Lung (tissue), 12 donors: Measurements from ENCODE around the gene TLCD3A. TPM values are rescaled to one million over a fixed set of nuclear protein-coding genes. Genes with fewer than 3 reads are reported as not detected.
A peak's percentile ranks its signal among the peaks of the same experiment; 100 is the strongest.

Experiments
- ATAC-seq: fragments of 200-7000 bp; cut with Tn5 transposase; one replicate; pipeline ENCODE4 v1.9.1; 2020; ENCODE audit warnings: moderate number of reproducible peaks; ENCODE audit not compliant: insufficient read depth, low FRiP score
- DNase-seq, 3 donors: peaks; one replicate each; pipeline ENCODE4 v3.0.0-alpha.2; 2013 to 2017
- H3K27ac ChIP-seq, 2 donors: one replicate each; pipeline ENCODE4 v1.5.1; 2013; ENCODE audit warnings: mild to moderate bottlenecking in 2 of 2, moderate library complexity in 2 of 2, control low read depth in 1 of 2, inconsistent platforms in 1 of 2, low read depth in 1 of 2, low read length in 1 of 2
- H3K27me3 ChIP-seq, 3 donors: one replicate each; pipeline ENCODE4 v1.5.1; 2013; ENCODE audit warnings: low read length in 2 of 3; ENCODE audit not compliant: control insufficient read depth in 3 of 3, insufficient read depth in 3 of 3
- H3K36me3 ChIP-seq, 4 donors: one replicate each; pipeline ENCODE4 v1.5.1; 2013; ENCODE audit warnings: low read length in 4 of 4, mild to moderate bottlenecking in 1 of 4, moderate library complexity in 1 of 4; ENCODE audit not compliant: control insufficient read depth in 4 of 4, insufficient read depth in 4 of 4
- H3K4me1 ChIP-seq, 5 donors: one replicate each; pipeline ENCODE4 v1.5.1; 2013; ENCODE audit warnings: low read length in 5 of 5, mild to moderate bottlenecking in 2 of 5, moderate library complexity in 1 of 5; ENCODE audit not compliant: control insufficient read depth in 5 of 5, insufficient read depth in 5 of 5
- H3K4me3 ChIP-seq: one replicate; pipeline ENCODE4 v1.5.1; 2013; ENCODE audit warnings: mild to moderate bottlenecking, control low read depth, moderate library complexity
- H3K9ac ChIP-seq, 2 donors: one replicate each; pipeline ENCODE4 v1.5.1; 2013; ENCODE audit warnings: low read length in 2 of 2, control low read depth in 1 of 2; ENCODE audit not compliant: insufficient read depth in 1 of 2
- H3K9me3 ChIP-seq, 4 donors: one replicate each; pipeline ENCODE4 v1.5.1; 2013; ENCODE audit warnings: low read length in 3 of 4, mild to moderate bottlenecking in 1 of 4, moderate library complexity in 1 of 4; ENCODE audit not compliant: control insufficient read depth in 4 of 4, insufficient read depth in 3 of 4
- CTCF ChIP-seq: IDR thresholded peaks from 2 replicates; pipeline ENCODE4 v1.5.1; 2012; ENCODE audit warnings: mild to moderate bottlenecking; ENCODE audit errors: control extremely low read depth, extremely low read depth
- WGBS, 2 donors: extraction: QIAGEN DNeasy Blood & Tissue Kit; methylation state at CpG; one replicate each; pipeline ENCODE4 v1.1.7; 2013; 5-methylcytosine and 5-hydroxymethylcytosine counted together
- polyA plus RNA-seq, 2 donors: library from polyadenylated mRNA; stranded (reverse); fragments of 200-250 nt; gene quantifications; one replicate each; pipeline ENCODE4 v1.2.1, GENCODE V29; 2013
- total RNA-seq, 2 donors: library from RNA; depleted of rRNA in 1 of 2; stranded (reverse); fragments of >200 nt in 1 of 2; gene quantifications; one replicate each; pipeline ENCODE4 v1.2.1, GENCODE V29; 2014 to 2021
- donor health status: control.
- donor health status: control.
- donor health status: Bipolar disorder and iron deficiency.
- donor health status: healthy.
- donor health status: DM: yes; HTN: yes; CAD: no.

TLCD3A gene
- total and polyA plus RNA-seq, 4 donors, result 8.4 to 16.2 (median 11.0) TPM

GRCh38 chr17:704111-704864, 28.1 kb upstream of the TLCD3A start:
- 67 to 81% methylated on average over 4 of the region's 4 CpGs for WGBS, 2 donors
- DNase-seq (peak in 1 of 3 donors; percentile 17), ATAC-seq (no peak)
- no peak overlapping the region for H3K9ac ChIP-seq
- H3K9me3 ChIP-seq, result no peaks in the 10 kb centered on the region
- peaks cover 0 to 15% (median 12%) of the 10 kb centered on the region in 4 donors for H3K36me3 ChIP-seq
- H3K27me3 ChIP-seq, result no peaks in the 10 kb centered on the region
- no peak for TF ChIP-seq CTCF
- H3K4me3 ChIP-seq, result no peak overlapping the region
- peaks cover 0 to 5% (median 3%) of the 10 kb centered on the region in 5 donors for H3K4me1 ChIP-seq
- no peak overlapping the region for H3K27ac ChIP-seq

- Histone ChIP-seq H3K4me3 (no peak overlapping the region), H3K9me3 (no peaks in the 10 kb centered on the region), H3K27me3 (no peaks in the 10 kb centered on the region), H3K27ac (no peak overlapping the region), H3K4me1 (peaks cover 0 to 3% (median 0%) of the 10 kb centered on the region in 5 donors), H3K36me3 (peaks cover 0 to 20% (median 16%) of the 10 kb centered on the region in 4 donors), H3K9ac (no peak overlapping the region)
- no peak for TF ChIP-seq CTCF
- 83 to 92% methylated on average over 1 of the region's 1 CpG for WGBS, 2 donors
- DNase-seq (no peak), ATAC-seq (no peak)
Measured at GRCh38 chr17:705011-705410, 27.4 kb upstream of the TLCD3A start.

- H3K9ac ChIP-seq, result no peak overlapping the region
- H3K27ac ChIP-seq, result no peak overlapping the region
- no peak overlapping the region for H3K4me3 ChIP-seq
- ATAC-seq (no peak), DNase-seq (no peak)
- H3K9me3 ChIP-seq, result no peaks in the 10 kb centered on the region
- 79 to 81% methylated on average over 6 of the region's 6 CpGs for WGBS, 2 donors
- TF ChIP-seq CTCF, result no peak
- H3K36me3 ChIP-seq, result peaks cover 0 to 23% (median 17%) of the 10 kb centered on the region in 4 donors
- no peaks in the 10 kb centered on the region for H3K27me3 ChIP-seq
- H3K4me1 ChIP-seq, result peaks cover 0 to 3% (median 0%) of the 10 kb centered on the region in 5 donors
Measured at GRCh38 chr17:705863-706262, 26.5 kb upstream of the TLCD3A start.
